ENCODE measurements around the gene PLAAT4. TPM values are rescaled to one million over a fixed set of nuclear protein-coding genes. Genes with fewer than 3 reads are reported as not detected.

The PLAAT4 gene
- total and polyA plus RNA-seq, 2 of the 8 experiments (the other 6 are each of a cell fraction or from before 2014, with no cell fraction given): 2.8 to 4.1 TPM

GRCh38 chr11:63505857-63506528, 30.6 kb upstream of the PLAAT4 start, which contains the start of gene LGALS12:
Gene LGALS12 (plus strand): TSS chr11:63506084. CDS start chr11:63506459, 375 bp downstream.
- H3K4me1 ChIP-seq (replicated peaks in 1 of 4; ENCODE audit: control insufficient read depth in 3 of 4, insufficient read depth in 4 of 4, low read length in 3 of 4): peaks cover 9 to 18% (median 15%) of the 10 kb centered on the region in 4 experiments
- DNase-seq (ENCODE audit: low read depth in 1 of 2, low spot score in 2 of 2): no peak
- H3K9ac ChIP-seq (replicated peaks in 1 of 4; ENCODE audit: extremely low read depth in 1 of 4, low read depth in 3 of 4, low read length in 3 of 4): no peak within 1 kb of the TSS; a peak in 1 of 7 replicates
- H2BK12ac ChIP-seq (ENCODE audit: low read depth, low read length): peak within 1 kb of the TSS; percentile 93
- H4K5ac ChIP-seq (ENCODE audit: insufficient read length, low read depth, low read length): peak within 1 kb of the TSS; percentile 24
- no peaks in the 10 kb centered on the region for H3K79me1 ChIP-seq (ENCODE audit: low read depth, low read length)
- H3K9me3 ChIP-seq (ENCODE audit: insufficient read depth in 2 of 2, low read depth in 1 of 2, low read length in 1 of 2): no peaks in the 10 kb centered on the region
- no peak for FAIRE-seq
- H3K4me3 ChIP-seq (ENCODE audit: extremely low read depth in 1 of 4, insufficient read depth in 2 of 4, low read depth in 3 of 4, low read length in 4 of 4): no peak within 1 kb of the TSS
- H3K27ac ChIP-seq (ENCODE audit: low read depth, low read length): no peak within 1 kb of the TSS
- H2AK5ac ChIP-seq (ENCODE audit: low read depth, low read length): peak within 1 kb of the TSS; percentile 78; the same call in 1 of the 2 replicates
- no peaks in the 10 kb centered on the region for H3K36me3 ChIP-seq (ENCODE audit: control insufficient read depth in 2 of 4, insufficient read depth in 4 of 4, low read length in 3 of 4)
- no peaks in the 10 kb centered on the region for H3K27me3 ChIP-seq (replicated peaks in 1 of 4; ENCODE audit: control insufficient read depth in 3 of 4, extremely low read depth in 1 of 4, insufficient read depth in 3 of 4, low read length in 3 of 4)
- ChIA-PET CTCF (ENCODE audit: partially characterized antibody) (interaction anchor here (0.8 to 8.2 kb wide), 8 partner anchors 10 to 88 kb away, joined by 3 to 97 read pairs (median 4); partner anchors contain the start of gene PLAAT5), POLR2A (ENCODE audit: partially characterized antibody) (interaction anchor here (1.2 to 3.0 kb wide), 2 partner anchors 23 to 26 kb away, joined by 4 to 17 read pairs; no protein-coding TSS in a partner anchor)
- peak within 1 kb of the TSS; percentile 81 for H4K91ac ChIP-seq (replicated peaks; ENCODE audit: insufficient read length, low read length)
- no peaks in the 10 kb centered on the region for H3K23me2 ChIP-seq (ENCODE audit: low read depth, low read length)
- WGBS, 2 experiments (ENCODE audit: extremely low coverage in 1 of 2, insufficient coverage in 1 of 2, insufficient read length in 1 of 2, insufficient replicate concordance in 2 of 2, low coverage in 1 of 2, low lambda C conversion rate in 2 of 2, missing lambda C conversion rate in 1 of 2): 81% methylated on average over 12 of the region's 15 CpGs; no CpG with 5 or more reads in 1 of the 2 experiments
- H2BK20ac ChIP-seq (ENCODE audit: low read length): peak within 1 kb of the TSS; percentile 98
- H2BK120ac ChIP-seq (replicated peaks; ENCODE audit: low read depth, low read length): peak within 1 kb of the TSS; percentile 55
- H3K14ac ChIP-seq (ENCODE audit: insufficient read length): no peak within 1 kb of the TSS
- H2BK5ac ChIP-seq (ENCODE audit: low read depth, low read length): peak within 1 kb of the TSS; percentile 90; the same call in 1 of the 2 replicates
- peak within 1 kb of the TSS; percentile 88 for H3K18ac ChIP-seq (ENCODE audit: extremely low read depth, low read length)
- no peak within 1 kb of the TSS for H3K56ac ChIP-seq (replicated peaks; ENCODE audit: insufficient read length, low read depth, low read length)
- no peaks in the 10 kb centered on the region for H3K79me2 ChIP-seq (ENCODE audit: control insufficient read depth in 1 of 2, insufficient read depth in 2 of 2, low read length in 2 of 2)
- H4K20me1 ChIP-seq (replicated peaks in 1 of 2; ENCODE audit: control insufficient read depth in 1 of 2, insufficient read depth in 2 of 2, low read length in 2 of 2): no peaks in the 10 kb centered on the region
- no peak within 1 kb of the TSS for H2AFZ ChIP-seq (ENCODE audit: low read length)
- peak within 1 kb of the TSS; percentile 55 for H3K4ac ChIP-seq (replicated peaks; ENCODE audit: insufficient read length, low read depth, low read length)
- peak within 1 kb of the TSS; percentile 55; the same call in 1 of the 2 replicates for H2BK15ac ChIP-seq (ENCODE audit: low read length)
- peak within 1 kb of the TSS in 1 of 2 experiments; percentile 16; a peak in 1 of 4 replicates for H3K4me2 ChIP-seq (ENCODE audit: insufficient read depth in 1 of 2, low read depth in 2 of 2, low read length in 2 of 2)
- H4K8ac ChIP-seq (ENCODE audit: extremely low read depth, insufficient read depth, low read length): no peak within 1 kb of the TSS
- no peak within 1 kb of the TSS for H3K23ac ChIP-seq (ENCODE audit: insufficient read length)
- TF ChIP-seq RBBP5 (IDR thresholded peaks at IDR 0.05; ENCODE audit: borderline replicate concordance, low read depth, low read length): no peak
- no peak for TF ChIP-seq MAFK (IDR thresholded peaks at IDR 0.05; ENCODE audit: low read depth, low read length)
- TF ChIP-seq ATF2 (IDR thresholded peaks at IDR 0.05; ENCODE audit: low read length): no peak
- TF ChIP-seq JUND (IDR thresholded peaks at IDR 0.05; ENCODE audit: low read length): peak; percentile 82
- TF ChIP-seq SIRT6 (IDR thresholded peaks at IDR 0.05; ENCODE audit: low read length): no peak
- no peak for TF ChIP-seq BACH1 (IDR thresholded peaks at IDR 0.05; ENCODE audit: low read length)
- TF ChIP-seq GABPA (IDR thresholded peaks at IDR 0.05; ENCODE audit: borderline replicate concordance, insufficient read depth, low read length): no peak
- peak; percentile 41; the same call in 1 of the 2 replicates for TF ChIP-seq MAX (IDR thresholded peaks at IDR 0.05)
- TF ChIP-seq EZH2 (IDR thresholded peaks at IDR 0.05; ENCODE audit: low read depth, low read length, severe bottlenecking): no peak
- no peak for TF ChIP-seq TBP (IDR thresholded peaks at IDR 0.05; ENCODE audit: low read depth, low read length)

Data from H1 (cell line).